HG02759 (cell line): ENCODE data around the gene TMEM150A.
"Not testable (repeated sequence)": the region's sequence is repeated elsewhere in the genome, so short reads cannot be mapped to it uniquely, and the experiment has no call there.

Source experiments
- ATAC-seq: cut with Tn5 transposase; IDR thresholded peaks from one replicate; pipeline ENCODE4 v1.9.1; 2021; ENCODE audit warnings: mild to moderate bottlenecking, moderate library complexity; ENCODE audit not compliant: unreplicated experiment

The TMEM150A gene

GRCh38 chr2:85595301-85596025 is 7.0 kb downstream of the TMEM150A start, which contains the start of gene RNF181:
Gene RNF181 (plus strand): TSS chr2:85595745. CDS start chr2:85595764, 19 bp downstream.
- peak; percentile 99 for ATAC-seq

DNA sequence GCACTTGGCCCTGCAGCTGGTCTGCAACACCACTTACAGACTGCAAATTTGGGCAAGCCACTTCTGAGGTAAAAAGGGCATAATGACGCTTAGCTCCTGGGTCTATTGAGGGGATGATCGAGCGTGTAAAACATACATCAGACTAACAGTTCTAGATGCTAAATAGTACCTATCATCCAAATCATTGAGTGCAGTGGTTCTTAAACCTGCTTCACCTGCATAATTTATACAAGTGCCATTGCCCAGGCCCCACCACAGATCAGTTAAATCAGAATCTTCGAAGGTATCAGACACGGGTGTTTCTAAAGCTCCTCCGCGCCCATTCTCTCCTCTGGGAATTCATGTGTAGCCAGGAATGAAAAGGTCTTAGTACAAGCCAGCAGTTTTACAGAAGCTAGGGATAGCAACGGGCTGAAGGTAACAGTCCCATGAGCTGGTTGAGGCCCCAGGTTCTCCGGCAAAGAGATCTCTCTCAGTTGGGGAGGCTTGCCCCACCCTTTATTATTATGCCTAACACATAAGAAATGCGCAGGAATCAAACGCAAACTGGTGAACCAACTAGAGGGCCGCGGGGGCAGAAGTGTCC is 7.7 kb downstream of the TMEM150A start:
- no peak for ATAC-seq

DNA sequence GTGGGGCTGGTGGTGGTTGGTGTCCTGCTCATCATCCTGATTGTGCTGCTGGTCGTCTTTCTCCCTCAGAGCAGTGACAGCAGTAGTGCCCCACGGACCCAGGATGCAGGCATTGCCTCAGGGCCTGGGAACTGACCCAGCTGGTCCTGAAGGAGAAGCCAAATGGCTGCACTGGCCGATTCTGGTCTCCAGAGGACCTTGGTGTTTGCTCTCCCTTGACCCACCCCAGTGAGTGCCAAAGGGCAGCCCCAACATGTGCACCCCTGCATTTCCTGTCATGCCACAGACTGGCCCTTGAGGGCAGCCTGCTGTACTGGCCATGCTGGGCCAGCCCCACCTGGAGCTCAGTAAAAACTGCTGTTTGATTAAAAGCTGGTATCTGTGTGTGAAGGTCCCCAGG is 9.5 kb downstream of the TMEM150A start:
- no peak for ATAC-seq

- ATAC-seq: not testable (repeated sequence)
Measured at GRCh38 chr2:85592299-85592698, 10.2 kb downstream of the TMEM150A start.

DNA sequence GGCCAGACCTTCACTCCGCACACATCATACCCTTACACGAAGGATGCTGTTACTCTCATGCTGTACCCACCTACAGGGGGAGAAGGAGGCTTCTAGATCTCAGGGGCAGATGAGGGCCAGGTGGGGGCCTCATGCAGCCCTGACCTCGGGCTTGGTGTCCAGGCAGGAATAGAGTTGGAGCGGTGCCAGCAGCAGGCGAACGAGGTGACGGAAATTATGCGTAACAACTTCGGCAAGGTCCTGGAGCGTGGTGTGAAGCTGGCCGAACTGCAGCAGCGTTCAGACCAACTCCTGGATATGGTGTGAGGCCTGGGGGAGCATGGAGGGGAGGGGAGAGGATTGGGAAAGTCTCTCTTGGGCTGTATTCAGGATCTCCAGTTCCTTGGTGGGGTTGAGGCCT is 10.9 kb downstream of the TMEM150A start:
- no peak for ATAC-seq

GRCh38 chr2:85590950-85591349 is 11.5 kb downstream of the TMEM150A start:
- no peak for ATAC-seq

GRCh38 chr2:85589982-85590791 is 12.3 kb downstream of the TMEM150A start:
- ATAC-seq: no peak

- no peak for ATAC-seq
Measured at GRCh38 chr2:85589181-85589580, 13.3 kb downstream of the TMEM150A start.

GRCh38 chr2:85588645-85589044 is 13.9 kb downstream of the TMEM150A start:
- no peak for ATAC-seq

- ATAC-seq: no peak
Measured at GRCh38 chr2:85588236-85588635, 14.3 kb downstream of the TMEM150A start.

DNA sequence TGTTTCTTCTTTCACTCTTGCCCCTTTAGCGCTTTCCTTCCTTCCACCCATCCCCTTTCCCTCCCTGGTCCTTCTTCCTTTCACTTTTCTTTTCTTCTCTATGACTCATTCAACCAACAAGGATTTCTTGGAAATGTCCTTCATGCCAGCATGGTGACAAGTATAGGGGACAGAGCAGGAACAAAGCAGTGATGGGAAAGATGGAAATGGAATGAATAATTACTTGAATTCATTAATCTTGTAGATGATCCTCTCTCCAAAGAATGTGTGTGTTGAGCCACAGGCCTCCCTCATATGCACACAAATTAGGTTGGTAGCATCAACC is 16.8 kb downstream of the TMEM150A start:
- no peak for ATAC-seq

DNA sequence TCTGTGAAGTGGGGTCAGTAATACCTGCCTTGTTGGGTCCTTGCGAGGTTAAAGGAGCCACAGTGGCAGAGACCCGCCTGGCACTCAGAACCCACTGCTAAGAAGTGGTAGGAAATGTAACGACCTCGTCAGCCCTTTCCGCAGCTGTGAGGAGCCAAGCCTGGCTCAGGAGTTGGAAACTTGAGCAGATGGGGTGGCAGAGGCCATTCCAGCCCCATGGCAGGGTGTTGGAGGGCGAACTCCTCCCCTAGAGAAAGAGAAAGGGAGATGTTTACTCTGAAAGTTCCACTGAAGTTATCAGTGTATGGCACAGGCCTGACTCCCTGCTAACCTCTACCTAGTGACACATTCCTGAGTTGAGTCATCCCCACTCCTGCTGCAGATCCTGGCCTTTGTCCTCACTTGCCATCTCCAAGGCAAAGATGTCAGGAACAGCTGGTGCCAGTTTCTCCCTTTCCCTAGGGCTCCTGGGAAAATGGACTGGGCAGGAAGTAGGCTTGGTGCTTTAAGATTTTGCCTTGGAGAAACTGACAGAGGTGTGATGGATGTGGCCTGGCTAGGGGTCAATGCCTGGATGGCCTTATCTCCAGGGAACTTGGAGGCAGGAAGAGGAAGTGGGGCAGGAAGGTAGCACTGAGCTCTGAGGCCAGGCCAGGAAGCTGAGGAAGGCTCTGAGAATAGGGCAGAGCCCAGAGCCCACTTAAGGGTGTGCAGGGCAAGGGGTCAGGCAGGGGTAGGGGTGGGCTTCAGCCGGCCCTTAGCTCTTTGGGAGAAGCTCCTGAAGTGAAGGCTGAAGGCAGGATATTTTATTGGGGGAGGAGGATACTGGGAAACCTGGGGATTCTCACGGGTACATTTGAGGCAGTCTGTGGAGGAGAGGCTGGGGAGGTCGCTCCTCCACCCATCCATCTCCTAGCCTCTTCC is 17.4 kb downstream of the TMEM150A start:
- peak; percentile 34 for ATAC-seq

DNA sequence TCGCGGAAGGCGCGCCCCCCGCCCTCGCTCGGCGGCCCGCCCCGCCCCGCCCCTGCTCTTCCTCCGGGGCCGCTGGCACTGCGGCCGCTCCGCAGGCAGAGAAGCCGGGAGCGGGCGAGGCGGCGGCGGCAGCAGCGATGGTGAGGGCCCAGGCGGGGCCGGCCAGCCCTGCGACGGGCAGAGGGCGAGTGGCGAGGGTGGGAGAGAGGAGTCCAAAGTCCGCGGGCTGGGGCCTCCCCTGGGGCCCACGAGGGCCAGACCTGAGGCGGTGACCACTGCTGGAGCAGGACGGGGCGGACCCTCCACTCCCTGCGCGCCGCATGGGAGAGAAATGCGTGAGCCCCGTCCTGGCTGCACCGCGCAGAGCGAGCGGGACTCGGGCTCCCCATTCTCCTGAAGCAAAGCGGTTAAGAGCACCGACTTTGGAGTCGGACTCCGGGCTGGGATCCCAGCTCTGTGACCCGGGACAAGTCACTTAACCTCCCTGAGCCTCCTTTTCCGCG is 18.1 kb downstream of the TMEM150A start, which contains the start of gene VAMP5:
Gene VAMP5 (plus strand): TSS at position 78 of the 503 bp plus-strand sequence. CDS start 60 bp downstream, at position 138.
- peak; percentile 77 for ATAC-seq

DNA sequence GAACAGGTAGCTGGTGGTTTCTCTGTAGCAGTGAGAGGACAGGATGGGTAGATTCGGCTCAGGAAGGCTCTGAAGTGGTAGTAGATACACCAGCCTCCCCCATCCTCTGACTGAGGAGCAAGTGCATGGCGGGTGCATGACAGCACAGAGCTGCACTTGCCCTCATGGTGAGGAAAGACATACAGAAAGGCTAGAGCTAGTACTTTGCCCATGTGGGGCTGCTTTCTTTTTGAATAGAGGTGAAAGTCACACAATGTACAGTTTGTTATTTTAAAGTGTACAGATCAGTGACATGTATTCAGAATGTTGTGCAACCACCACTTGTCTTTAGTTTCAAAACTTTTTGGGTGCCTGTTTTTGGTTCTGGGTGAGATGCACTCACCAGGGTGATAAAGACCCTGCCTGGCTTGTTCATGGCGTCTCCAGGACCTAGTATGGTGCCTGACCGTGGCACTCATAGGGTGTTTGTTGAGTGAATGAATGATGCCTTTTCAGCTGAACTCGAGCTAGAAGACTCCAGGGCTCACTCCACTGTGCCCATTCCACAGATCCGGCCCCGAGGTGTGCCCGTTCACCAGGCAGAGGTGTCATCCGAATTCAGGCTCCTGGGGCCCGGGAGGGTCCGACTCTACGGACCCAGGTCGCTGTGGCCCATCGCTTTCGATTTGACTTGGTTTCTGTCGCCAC is 18.7 kb downstream of the TMEM150A start:
- ATAC-seq: peak; percentile 2

DNA sequence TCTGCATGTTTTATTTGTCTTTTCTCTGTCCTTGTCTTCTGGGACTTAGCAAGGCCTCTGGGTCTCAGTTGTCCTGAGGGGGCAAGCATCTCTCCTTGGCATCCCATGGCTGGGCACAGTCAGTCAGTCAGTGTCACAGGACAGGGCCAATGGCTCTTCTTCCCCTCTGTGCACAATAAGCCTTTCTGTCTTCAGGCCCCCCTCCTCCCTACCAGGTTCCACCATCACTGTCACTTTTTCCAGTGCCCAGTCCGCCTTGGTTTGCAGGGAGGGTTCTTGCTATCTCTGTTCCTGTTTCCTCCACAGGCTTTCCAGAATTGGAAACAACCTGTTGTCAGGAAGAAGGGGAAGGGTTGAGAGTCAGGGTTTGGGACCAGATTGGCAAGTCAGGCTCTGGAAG is 20.0 kb downstream of the TMEM150A start:
- no peak for ATAC-seq

DNA sequence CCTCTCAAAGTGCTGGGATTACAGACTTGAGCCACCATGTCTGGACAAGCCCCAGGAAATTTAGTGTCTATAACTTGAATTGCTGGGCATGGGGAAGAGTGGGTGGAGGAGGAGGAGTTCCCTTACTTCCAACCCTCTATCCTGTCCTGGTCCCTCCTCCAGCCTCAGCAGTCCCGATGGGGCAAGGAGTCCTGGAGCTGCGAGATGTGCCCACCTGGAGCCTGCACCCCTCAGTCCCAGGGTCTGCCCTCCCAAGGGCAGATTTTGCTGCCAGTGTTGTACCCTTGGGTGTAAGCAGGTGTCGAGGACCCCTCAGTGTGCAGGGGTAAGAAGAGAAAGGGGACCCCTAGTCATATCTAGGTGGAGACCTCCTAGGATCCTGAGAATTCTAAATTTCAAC is 22.3 kb downstream of the TMEM150A start:
- no peak for ATAC-seq

DNA sequence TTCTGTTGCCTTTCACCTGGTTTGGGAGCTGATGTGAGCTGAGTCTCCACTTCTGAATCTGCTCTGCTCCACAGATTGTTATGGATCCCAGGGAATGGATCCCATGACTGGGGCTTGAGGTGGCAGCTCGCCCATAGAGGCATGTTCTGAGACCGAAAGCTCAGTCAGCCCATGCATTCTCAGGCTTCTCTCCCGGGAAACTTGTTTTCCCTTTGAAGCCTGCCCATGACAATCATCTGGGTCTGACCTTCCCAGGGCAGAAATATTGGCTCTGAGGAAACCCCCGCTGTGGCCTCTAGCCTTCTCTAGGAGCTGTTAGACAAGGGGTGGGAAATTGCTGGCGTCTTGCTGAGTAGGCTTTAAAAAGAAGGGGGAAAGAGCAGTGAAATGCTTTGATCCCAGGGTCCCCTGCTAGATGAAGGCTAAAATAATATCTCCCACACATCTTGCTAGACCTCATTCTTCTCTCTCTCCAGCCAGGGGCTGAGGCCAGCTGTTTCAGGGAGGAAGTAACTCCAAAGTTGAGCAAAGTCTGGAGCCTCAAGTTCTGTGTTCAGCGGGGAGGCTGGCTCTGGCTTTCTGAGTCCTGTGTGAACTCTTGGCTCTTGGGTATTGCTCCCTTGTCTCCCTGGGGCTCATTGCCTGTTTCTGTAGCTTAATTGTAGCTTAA is 23.1 kb downstream of the TMEM150A start:
- no peak for ATAC-seq

DNA sequence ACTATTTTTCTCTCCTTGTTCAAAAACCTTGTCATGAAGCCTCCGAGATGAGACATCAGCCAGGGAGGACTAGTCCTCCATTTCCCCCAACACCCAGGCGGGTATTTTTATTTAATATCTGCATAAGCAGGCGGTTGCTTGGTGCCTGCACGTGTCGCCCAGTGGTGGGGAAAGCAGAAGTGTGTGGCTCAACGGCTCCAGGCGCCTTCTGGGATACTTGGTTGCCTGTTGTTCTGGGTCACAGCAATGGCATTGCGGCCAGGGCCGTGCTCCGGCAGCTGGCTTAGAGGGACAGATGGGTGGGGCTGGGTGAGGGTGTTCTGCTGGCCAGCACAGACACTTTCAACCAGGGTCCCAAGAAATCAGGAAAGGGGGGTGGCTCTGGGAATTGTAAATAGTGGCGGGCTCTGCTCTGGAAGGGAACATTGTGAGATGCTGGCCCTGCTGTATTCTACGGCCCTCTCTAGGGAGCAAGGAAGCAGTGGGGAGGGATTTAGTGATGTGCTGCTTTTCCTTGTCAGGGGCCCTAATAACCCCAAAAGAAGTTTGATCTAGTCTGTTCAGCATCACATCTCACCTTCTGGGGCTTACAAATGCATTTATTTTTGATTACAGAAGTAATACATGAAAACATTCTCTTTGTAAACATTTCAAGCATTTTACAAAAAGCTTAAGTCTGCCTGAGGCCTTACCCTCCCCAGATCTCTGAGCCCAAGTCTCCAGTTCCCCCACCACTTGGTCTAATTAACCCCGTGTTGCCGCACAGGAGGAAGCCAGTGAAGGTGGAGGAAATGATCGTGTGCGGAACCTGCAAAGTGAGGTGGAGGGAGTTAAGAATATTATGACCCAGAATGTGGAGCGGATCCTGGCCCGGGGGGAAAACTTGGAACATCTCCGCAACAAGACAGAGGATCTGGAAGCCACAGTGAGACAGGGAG is 24.0 kb downstream of the TMEM150A start:
- peak; percentile 55 for ATAC-seq
